ENCODE results near the gene PGP.

PGP gene

GRCh38 chr16:2232094-2232990, 17.7 kb upstream of the PGP start:
- Histone ChIP-seq H3K36me3 (ENCODE audit: insufficient read depth, low read length) (peaks cover 88% of the 10 kb centered on the region), H3K9ac (ENCODE audit: low read depth, low read length) (no peak overlapping the region), H3K4me1 (ENCODE audit: insufficient read depth, low read length) (no peaks in the 10 kb centered on the region), H3K4me3 (ENCODE audit: low read depth in 1 of 2, low read length in 2 of 2) (no peak overlapping the region), H4K20me1 (ENCODE audit: insufficient read depth, low read length) (peaks cover 64% of the 10 kb centered on the region), H3K4me2 (ENCODE audit: insufficient read depth, low read length) (no peak overlapping the region), H3K27ac (ENCODE audit: low read length) (no peak overlapping the region), H2AFZ (ENCODE audit: low read depth, low read length) (no peak overlapping the region), H3K27me3 (ENCODE audit: insufficient read depth, low read length, poor library complexity) (no peaks in the 10 kb centered on the region), H3K79me2 (ENCODE audit: insufficient read depth, low read length) (peaks cover 25% of the 10 kb centered on the region), H3K9me3 (ENCODE audit: insufficient read depth, low read length, severe bottlenecking) (no peaks in the 10 kb centered on the region)
- ATAC-seq (ENCODE audit: insufficient read depth, low read depth) (no peak), DNase-seq (no peak)
- TF ChIP-seq EZH2 (IDR thresholded peaks at IDR 0.05; ENCODE audit: borderline replicate concordance, low read depth, low read length, severe bottlenecking) (no peak), CTCF (IDR thresholded peaks at IDR 0.05; ENCODE audit: borderline replicate concordance, extremely low read depth, low read length, poor library complexity, severe bottlenecking) (no peak)

- H3K79me2 ChIP-seq (ENCODE audit: insufficient read depth, low read length), result peaks cover 34% of the 10 kb centered on the region
- H3K27ac ChIP-seq (ENCODE audit: low read length), result no peak overlapping the region
- H3K36me3 ChIP-seq (ENCODE audit: insufficient read depth, low read length), result peaks cover 92% of the 10 kb centered on the region
- no peaks in the 10 kb centered on the region for H3K9me3 ChIP-seq (ENCODE audit: insufficient read depth, low read length, severe bottlenecking)
- ATAC-seq (ENCODE audit: insufficient read depth, low read depth) (no peak), DNase-seq (no peak)
- no peak overlapping the region for H3K9ac ChIP-seq (ENCODE audit: low read depth, low read length)
- no peak overlapping the region for H2AFZ ChIP-seq (ENCODE audit: low read depth, low read length)
- no peaks in the 10 kb centered on the region for H3K4me1 ChIP-seq (ENCODE audit: insufficient read depth, low read length)
- no peak overlapping the region for H3K4me2 ChIP-seq (ENCODE audit: insufficient read depth, low read length)
- no peak overlapping the region for H3K4me3 ChIP-seq (ENCODE audit: low read depth in 1 of 2, low read length in 2 of 2)
- no peaks in the 10 kb centered on the region for H3K27me3 ChIP-seq (ENCODE audit: insufficient read depth, low read length, poor library complexity)
- TF ChIP-seq CTCF (IDR thresholded peaks at IDR 0.05; ENCODE audit: borderline replicate concordance, extremely low read depth, low read length, poor library complexity, severe bottlenecking), result no peak
- no peak for TF ChIP-seq EZH2 (IDR thresholded peaks at IDR 0.05; ENCODE audit: borderline replicate concordance, low read depth, low read length, severe bottlenecking)
- peaks cover 72% of the 10 kb centered on the region for H4K20me1 ChIP-seq (ENCODE audit: insufficient read depth, low read length)
Observed at GRCh38 chr16:2231016-2231931, 16.6 kb upstream of the PGP start.

- Histone ChIP-seq H3K4me2 (ENCODE audit: insufficient read depth, low read length) (no peak overlapping the region), H3K27me3 (ENCODE audit: insufficient read depth, low read length, poor library complexity) (no peaks in the 10 kb centered on the region), H3K79me2 (ENCODE audit: insufficient read depth, low read length) (peaks cover 43% of the 10 kb centered on the region), H2AFZ (ENCODE audit: low read depth, low read length) (no peak overlapping the region), H3K4me1 (ENCODE audit: insufficient read depth, low read length) (0 out of 2 replicates have a peak, but pooled peaks cover 2% of the 10 kb centered on the region), H3K27ac (ENCODE audit: low read length) (no peak overlapping the region), H4K20me1 (ENCODE audit: insufficient read depth, low read length) (peaks cover 68% of the 10 kb centered on the region), H3K36me3 (ENCODE audit: insufficient read depth, low read length) (peaks cover 87% of the 10 kb centered on the region), H3K9me3 (ENCODE audit: insufficient read depth, low read length, severe bottlenecking) (no peaks in the 10 kb centered on the region), H3K4me3 (ENCODE audit: low read depth in 1 of 2, low read length in 2 of 2) (no peak overlapping the region), H3K9ac (ENCODE audit: low read depth, low read length) (no peak overlapping the region)
- ATAC-seq (ENCODE audit: insufficient read depth, low read depth) (no peak), DNase-seq (no peak)
- TF ChIP-seq CTCF (IDR thresholded peaks at IDR 0.05; ENCODE audit: borderline replicate concordance, extremely low read depth, low read length, poor library complexity, severe bottlenecking) (no peak), EZH2 (IDR thresholded peaks at IDR 0.05; ENCODE audit: borderline replicate concordance, low read depth, low read length, severe bottlenecking) (no peak)
Observed at GRCh38 chr16:2230376-2230775, 15.7 kb upstream of the PGP start.

Data from DND-41 (cell line).